Natural killer cell (primary cell): ENCODE data around the gene AP1G2. TPM values are rescaled to one million over a fixed set of nuclear protein-coding genes. Genes with fewer than 3 reads are reported as not detected.

Experiments used
- ATAC-seq, 3 donors: fragments of 150-1000 bp in 2 of 3; fragments of 200-7000 bp in 1 of 3; cut with Tn5 transposase; 1 replicate in 1 of 3; 2 replicates in 2 of 3; pipeline ENCODE4 v1.10.0; 2021; ENCODE audit warnings: mild to moderate bottlenecking in 2 of 3, moderate library complexity in 2 of 3
- DNase-seq, 2 donors: peaks; one replicate each; pipeline versions ENCODE4 v3.0.0 to v3.0.0-alpha.2; 2013 to 2021; ENCODE audit warnings: mixed read lengths in 1 of 2
- H3K27ac ChIP-seq: one replicate; pipeline ENCODE4 v1.5.1; 2013; ENCODE audit warnings: mild to moderate bottlenecking, low read length
- H3K27me3 ChIP-seq: one replicate; pipeline ENCODE4 v1.6.1; 2013; ENCODE audit warnings: low read length; ENCODE audit not compliant: control insufficient read depth, insufficient read depth
- H3K36me3 ChIP-seq: one replicate; pipeline ENCODE4 v1.6.1; 2013; ENCODE audit warnings: low read length; ENCODE audit not compliant: control insufficient read depth, insufficient read depth
- H3K4me1 ChIP-seq: one replicate; pipeline ENCODE4 v1.6.1; 2013; ENCODE audit warnings: low read length; ENCODE audit not compliant: control insufficient read depth, insufficient read depth
- H3K4me3 ChIP-seq: one replicate; pipeline ENCODE4 v1.5.1; 2013; ENCODE audit warnings: low read length
- H3K9me3 ChIP-seq: one replicate; pipeline ENCODE4 v1.6.1; 2013; ENCODE audit warnings: low read length; ENCODE audit not compliant: control insufficient read depth, insufficient read depth
- H3K27ac Mint-ChIP-seq, 2 donors: one replicate each; pipeline ENCODE4 v1.8.0; 2022; ENCODE audit warnings: mild to moderate bottlenecking in 2 of 2, mixed read lengths in 2 of 2, moderate library complexity in 1 of 2
- H3K27me3 Mint-ChIP-seq, 2 donors: one replicate each; pipeline ENCODE4 v1.8.0; 2022; ENCODE audit warnings: low read depth in 2 of 2, mixed read lengths in 2 of 2
- H3K36me3 Mint-ChIP-seq: one replicate; pipeline ENCODE4 v1.8.0; 2022; ENCODE audit warnings: mixed read lengths
- H3K4me1 Mint-ChIP-seq, 2 donors: one replicate each; pipeline ENCODE4 v1.8.0; 2022; ENCODE audit warnings: mixed read lengths in 2 of 2
- H3K4me3 Mint-ChIP-seq: one replicate; pipeline ENCODE4 v1.8.0; 2022; ENCODE audit warnings: mild to moderate bottlenecking, moderate library complexity, mixed read lengths
- H3K9me3 Mint-ChIP-seq, 2 donors: one replicate each; pipeline ENCODE4 v1.8.0; 2022; ENCODE audit warnings: mixed read lengths in 2 of 2
- WGBS: methylation state at CpG from one replicate; pipeline ENCODE4 v1.1.7; 2013; ENCODE audit warnings: missing lambda C conversion rate; ENCODE audit not compliant: insufficient coverage; 5-methylcytosine and 5-hydroxymethylcytosine counted together
- intact Hi-C: fragments of 100-400 bp; cut with micrococcal nuclease; formaldehyde crosslinking; loops from one replicate; pipeline ENCODE4 v1.14.2; 2022
- total RNA-seq, 4 donors: library from RNA; stranded (reverse); fragments of 120-200 nt in 1 of 4; gene quantifications; one replicate each; pipeline versions ENCODE4 v1.2.3 to v1.2.4, GENCODE V29; 2013 to 2022
- TF ChIP-seq, protein P1 (sequence below): fragments of 200-600 bp; IDR thresholded peaks from one replicate; pipeline ENCODE4 v1.8.0; 2022; ENCODE audit warnings: antibody characterized with exemption

Gene AP1G2
- total RNA-seq, 3 donors from 2014 or later (not counting 1 experiment from before 2014, with no cell fraction given), result 219 to 296 (median 259) TPM

DNA sequence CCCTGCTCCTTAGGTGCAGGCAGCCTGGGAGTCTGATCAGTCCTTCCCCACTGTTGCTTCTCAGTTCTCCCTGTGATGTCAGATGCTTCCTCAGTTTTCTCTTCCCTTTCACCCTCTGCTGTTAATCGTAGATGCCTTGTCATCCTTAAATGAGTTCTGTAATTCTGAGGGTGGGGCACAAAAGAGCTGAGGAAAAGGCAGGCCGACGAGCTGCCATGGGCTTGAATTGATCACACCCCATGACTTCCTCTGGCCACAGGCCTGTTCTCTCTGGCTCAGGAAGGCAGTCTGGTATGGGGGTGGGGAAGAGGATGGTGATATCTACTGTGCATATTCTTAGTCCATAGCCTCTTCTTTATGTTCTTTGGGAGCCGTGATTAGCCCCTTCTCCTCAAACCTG, 5.2 kb upstream of the AP1G2 start:
- H3K27ac Mint-ChIP-seq, result no peak overlapping the region
- TF ChIP-seq, protein P1, sequence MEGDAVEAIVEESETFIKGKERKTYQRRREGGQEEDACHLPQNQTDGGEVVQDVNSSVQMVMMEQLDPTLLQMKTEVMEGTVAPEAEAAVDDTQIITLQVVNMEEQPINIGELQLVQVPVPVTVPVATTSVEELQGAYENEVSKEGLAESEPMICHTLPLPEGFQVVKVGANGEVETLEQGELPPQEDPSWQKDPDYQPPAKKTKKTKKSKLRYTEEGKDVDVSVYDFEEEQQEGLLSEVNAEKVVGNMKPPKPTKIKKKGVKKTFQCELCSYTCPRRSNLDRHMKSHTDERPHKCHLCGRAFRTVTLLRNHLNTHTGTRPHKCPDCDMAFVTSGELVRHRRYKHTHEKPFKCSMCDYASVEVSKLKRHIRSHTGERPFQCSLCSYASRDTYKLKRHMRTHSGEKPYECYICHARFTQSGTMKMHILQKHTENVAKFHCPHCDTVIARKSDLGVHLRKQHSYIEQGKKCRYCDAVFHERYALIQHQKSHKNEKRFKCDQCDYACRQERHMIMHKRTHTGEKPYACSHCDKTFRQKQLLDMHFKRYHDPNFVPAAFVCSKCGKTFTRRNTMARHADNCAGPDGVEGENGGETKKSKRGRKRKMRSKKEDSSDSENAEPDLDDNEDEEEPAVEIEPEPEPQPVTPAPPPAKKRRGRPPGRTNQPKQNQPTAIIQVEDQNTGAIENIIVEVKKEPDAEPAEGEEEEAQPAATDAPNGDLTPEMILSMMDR, result no peak
- H3K27me3 Mint-ChIP-seq, result peaks cover 16 to 40% of the 10 kb centered on the region in 2 donors
- ATAC-seq (peak in 1 of 3 donors; percentile 22), DNase-seq (no peak)
- no peaks in the 10 kb centered on the region for H3K9me3 ChIP-seq
- no peak overlapping the region for H3K4me3 ChIP-seq
- WGBS, result 22% methylated on average over 3 of the region's 4 CpGs
- H3K36me3 Mint-ChIP-seq, result no peaks in the 10 kb centered on the region
- peaks cover 24% of the 10 kb centered on the region for H3K4me1 ChIP-seq
- no peak overlapping the region for H3K27ac ChIP-seq
- peaks cover 17% of the 10 kb centered on the region for H3K27me3 ChIP-seq
- no peaks in the 10 kb centered on the region for H3K9me3 Mint-ChIP-seq
- no peak overlapping the region for H3K4me3 Mint-ChIP-seq
- H3K36me3 ChIP-seq, result no peaks in the 10 kb centered on the region
- peaks cover 13 to 35% of the 10 kb centered on the region in 2 donors for H3K4me1 Mint-ChIP-seq
- intact Hi-C loops, result no loop called here

DNA sequence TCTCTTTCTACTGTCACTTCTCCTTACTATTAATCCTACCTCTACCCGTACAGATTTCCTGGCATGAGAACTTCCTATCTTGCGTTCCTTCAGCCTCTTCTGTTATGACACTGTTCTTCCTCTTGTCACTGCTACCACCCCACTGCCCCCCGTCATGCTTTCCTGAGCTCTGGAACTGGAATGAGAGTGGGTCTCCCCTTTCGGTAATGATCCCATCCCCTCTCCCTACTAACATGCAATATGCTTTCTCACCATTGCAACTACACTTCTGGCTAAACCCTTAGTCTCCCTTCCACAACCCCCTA, 4.9 kb upstream of the AP1G2 start:
- intact Hi-C loops, result no loop called here
- DNase-seq (no peak), ATAC-seq (no peak)
- peaks cover 16 to 38% of the 10 kb centered on the region in 2 donors for H3K4me1 Mint-ChIP-seq
- 37% methylated on average over 4 of the region's 4 CpGs for WGBS
- Histone ChIP-seq H3K9me3 (no peaks in the 10 kb centered on the region), H3K27me3 (peaks cover 13% of the 10 kb centered on the region), H3K36me3 (no peaks in the 10 kb centered on the region), H3K4me3 (no peak overlapping the region), H3K4me1 (peaks cover 24% of the 10 kb centered on the region), H3K27ac (no peak overlapping the region)
- H3K36me3 Mint-ChIP-seq, result no peaks in the 10 kb centered on the region
- no peak overlapping the region for H3K4me3 Mint-ChIP-seq
- H3K27me3 Mint-ChIP-seq, result peaks cover 16 to 40% of the 10 kb centered on the region in 2 donors
- H3K27ac Mint-ChIP-seq, result peak overlapping the region in 1 of 2 donors; percentile 3
- H3K9me3 Mint-ChIP-seq, result no peaks in the 10 kb centered on the region
- TF ChIP-seq, protein P1, result no peak

DNA sequence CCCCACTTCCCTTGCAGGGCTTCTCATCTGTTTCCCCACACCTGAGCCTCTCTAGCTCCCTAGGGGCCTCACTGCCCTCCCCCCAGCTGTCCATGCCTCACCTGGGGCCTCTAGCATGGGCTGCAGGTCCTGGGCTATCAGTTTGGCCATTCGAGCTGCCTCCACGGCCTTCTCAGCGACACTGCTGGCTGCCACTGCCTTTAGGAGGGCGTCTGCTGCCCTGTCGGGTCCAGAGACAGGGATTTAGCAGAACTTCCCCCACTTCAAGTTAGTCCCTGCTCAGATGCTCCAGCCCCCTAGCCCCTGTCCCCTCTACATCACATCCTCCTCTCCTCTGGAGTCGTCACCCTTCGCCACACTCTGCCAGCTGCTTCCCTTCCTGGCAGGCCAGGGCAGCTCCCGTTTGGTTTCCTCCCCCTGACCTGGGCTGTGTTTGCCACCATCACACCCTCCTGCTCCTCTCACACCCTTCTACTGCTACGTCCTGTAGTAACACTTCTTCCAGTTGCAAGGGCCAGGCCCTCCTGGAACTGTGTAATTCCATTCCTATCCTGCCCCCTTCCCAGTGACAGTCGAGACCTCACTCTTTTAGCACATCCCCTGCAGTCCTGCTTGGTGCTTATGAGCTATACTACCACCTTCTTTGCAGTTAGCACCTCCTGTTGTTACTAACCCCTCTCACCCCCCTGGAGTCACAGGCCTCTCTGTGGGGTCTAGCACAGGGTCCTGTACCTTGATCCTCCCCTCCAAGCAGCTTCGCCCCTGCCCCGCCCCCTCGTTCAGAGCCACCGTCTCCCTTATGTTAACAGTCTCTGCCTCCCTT, 4.3 kb upstream of the AP1G2 start:
- no peaks in the 10 kb centered on the region for H3K9me3 Mint-ChIP-seq
- H3K36me3 Mint-ChIP-seq, result no peaks in the 10 kb centered on the region
- TF ChIP-seq, protein P1, result no peak
- peaks cover 15 to 37% of the 10 kb centered on the region in 2 donors for H3K27me3 Mint-ChIP-seq
- DNase-seq (peak in 1 of 2 donors; percentile 1), ATAC-seq (no peak)
- peak overlapping the region in 1 of 2 donors; percentile 3 for H3K27ac Mint-ChIP-seq
- Histone ChIP-seq H3K27ac (no peak overlapping the region), H3K27me3 (peaks cover 10% of the 10 kb centered on the region), H3K4me3 (no peak overlapping the region), H3K9me3 (no peaks in the 10 kb centered on the region), H3K4me1 (peaks cover 22% of the 10 kb centered on the region), H3K36me3 (no peaks in the 10 kb centered on the region)
- intact Hi-C loops, result no loop called here
- peaks cover 19 to 40% of the 10 kb centered on the region in 2 donors for H3K4me1 Mint-ChIP-seq
- H3K4me3 Mint-ChIP-seq, result no peak overlapping the region
- 57% methylated on average over 14 of the region's 14 CpGs for WGBS
